Central memory CD8-positive, alpha-beta T cell (primary cell): Measurements from ENCODE around the gene SLC35E4.
A peak's percentile ranks its signal among the peaks of the same experiment; 100 is the strongest.
"Not testable (repeated sequence)": the region's sequence is repeated elsewhere in the genome, so short reads cannot be mapped to it uniquely, and the experiment has no call there.

Experiments
- ATAC-seq: fragments of 150-1000 bp; cut with Tn5 transposase; replicated peaks from 2 replicates; pipeline ENCODE4 v1.10.0; 2022; ENCODE audit warnings: mild to moderate bottlenecking, moderate FRiP score, moderate number of reproducible peaks; ENCODE audit not compliant: poor library complexity, severe bottlenecking; ENCODE audit errors: extremely low read depth
- DNase-seq, 2 donors: peaks; one replicate each; pipeline ENCODE4 v3.0.0; 2021; ENCODE audit warnings: low spot score in 2 of 2
- H3K27ac Mint-ChIP-seq: one replicate; pipeline ENCODE4 v1.8.0; 2022; ENCODE audit warnings: low read depth, mild to moderate bottlenecking, moderate library complexity, mixed read lengths
- H3K27me3 Mint-ChIP-seq: one replicate; pipeline ENCODE4 v1.8.0; 2022; ENCODE audit warnings: mixed read lengths
- H3K36me3 Mint-ChIP-seq: one replicate; pipeline ENCODE4 v1.8.0; 2022; ENCODE audit warnings: mild to moderate bottlenecking, moderate library complexity, mixed read lengths; ENCODE audit not compliant: insufficient read depth
- H3K4me1 Mint-ChIP-seq: one replicate; pipeline ENCODE4 v1.8.0; 2022; ENCODE audit warnings: mixed read lengths
- H3K4me3 Mint-ChIP-seq: one replicate; pipeline ENCODE4 v1.8.0; 2022; ENCODE audit warnings: mild to moderate bottlenecking, moderate library complexity, mixed read lengths
- H3K9me3 Mint-ChIP-seq: one replicate; pipeline ENCODE4 v1.8.0; 2022; ENCODE audit warnings: mixed read lengths

The SLC35E4 gene, protein sequence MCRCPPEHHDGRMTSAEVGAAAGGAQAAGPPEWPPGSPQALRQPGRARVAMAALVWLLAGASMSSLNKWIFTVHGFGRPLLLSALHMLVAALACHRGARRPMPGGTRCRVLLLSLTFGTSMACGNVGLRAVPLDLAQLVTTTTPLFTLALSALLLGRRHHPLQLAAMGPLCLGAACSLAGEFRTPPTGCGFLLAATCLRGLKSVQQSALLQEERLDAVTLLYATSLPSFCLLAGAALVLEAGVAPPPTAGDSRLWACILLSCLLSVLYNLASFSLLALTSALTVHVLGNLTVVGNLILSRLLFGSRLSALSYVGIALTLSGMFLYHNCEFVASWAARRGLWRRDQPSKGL

DNA sequence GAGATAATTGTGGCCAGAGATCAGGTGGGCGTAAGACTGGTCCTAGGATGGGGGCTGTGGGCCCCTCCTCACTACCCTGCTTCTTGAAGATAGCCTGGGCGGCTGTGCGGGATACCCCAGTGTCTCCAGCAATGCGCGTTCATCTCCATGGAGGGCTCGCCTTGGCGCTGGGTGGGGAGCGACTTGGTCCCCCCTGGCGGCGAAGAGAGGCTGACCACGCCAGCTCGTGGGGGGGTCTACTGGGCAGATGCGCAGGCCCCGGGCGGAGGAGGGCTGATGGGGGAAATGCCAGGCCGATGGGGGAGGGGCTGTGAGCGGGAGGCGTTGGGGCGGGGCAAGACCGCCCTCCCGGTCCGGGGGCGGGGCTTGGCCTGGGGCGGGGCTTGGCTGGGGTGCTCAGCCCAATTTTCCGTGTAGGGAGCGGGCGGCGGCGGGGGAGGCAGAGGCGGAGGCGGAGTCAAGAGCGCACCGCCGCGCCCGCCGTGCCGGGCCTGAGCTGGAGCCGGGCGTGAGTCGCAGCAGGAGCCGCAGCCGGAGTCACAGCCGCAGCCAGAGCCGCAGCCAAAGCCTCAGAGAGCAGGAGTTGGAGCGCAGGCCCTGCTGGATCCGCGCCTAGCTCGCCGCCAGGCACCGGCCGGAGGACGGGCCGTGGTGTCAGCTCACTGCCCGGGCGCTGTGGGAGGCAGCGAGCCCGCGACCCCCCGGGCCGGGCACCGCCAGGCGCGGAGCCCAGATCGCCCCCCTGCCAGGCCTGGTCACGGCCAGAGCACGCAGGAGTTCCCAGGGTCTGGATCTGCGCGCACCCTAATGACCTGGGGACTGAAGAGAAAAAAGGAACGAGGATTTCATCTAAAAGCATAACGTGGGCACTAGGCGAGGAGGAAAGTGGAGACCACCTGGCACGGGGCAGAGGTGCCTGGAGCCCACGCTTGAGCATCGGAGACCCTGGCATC, at the start of gene SLC35E4:
SLC35E4 (plus strand) TSS at position 509 of the 953 bp plus-strand sequence. CDS start 670 bp downstream, outside the sequence.
- Mint-ChIP-seq H3K27me3 (no peaks in the 10 kb centered on the region), H3K27ac (peak within 1 kb of the TSS; percentile 71), H3K4me1 (peaks cover 21% of the 10 kb centered on the region), H3K4me3 (peak within 1 kb of the TSS; percentile 79), H3K9me3 (no peaks in the 10 kb centered on the region), H3K36me3 (peaks cover 5% of the 10 kb centered on the region)
- ATAC-seq = peak; percentile 79
- DNase-seq = peak; percentile 87 to 92

DNA sequence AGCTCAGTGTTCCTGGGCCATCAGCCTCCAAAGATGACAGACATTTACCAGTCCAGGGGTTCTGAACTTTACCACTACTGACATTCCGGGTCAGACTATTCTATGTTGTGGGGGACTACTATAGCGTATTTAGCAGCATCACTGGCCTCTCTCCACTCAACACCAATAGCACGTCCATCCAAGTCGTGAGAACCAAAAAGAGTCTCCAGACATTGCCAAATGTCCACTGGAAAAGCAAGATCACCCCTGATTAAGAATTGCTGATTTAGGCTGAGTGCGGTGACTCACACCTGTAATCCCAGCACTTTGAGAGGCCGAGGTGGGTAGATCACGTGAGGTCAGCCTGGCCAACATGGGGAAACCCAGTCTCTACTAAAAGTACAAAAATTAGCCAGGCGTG, 49.2 kb upstream of the SLC35E4 start:
- Mint-ChIP-seq H3K36me3 (peaks cover 54% of the 10 kb centered on the region), H3K27me3 (no peaks in the 10 kb centered on the region), H3K4me3 (no peak overlapping the region), H3K4me1 (peaks cover 14% of the 10 kb centered on the region), H3K9me3 (no peaks in the 10 kb centered on the region), H3K27ac (no peak overlapping the region)
- DNase-seq (no peak), ATAC-seq (no peak)

DNA sequence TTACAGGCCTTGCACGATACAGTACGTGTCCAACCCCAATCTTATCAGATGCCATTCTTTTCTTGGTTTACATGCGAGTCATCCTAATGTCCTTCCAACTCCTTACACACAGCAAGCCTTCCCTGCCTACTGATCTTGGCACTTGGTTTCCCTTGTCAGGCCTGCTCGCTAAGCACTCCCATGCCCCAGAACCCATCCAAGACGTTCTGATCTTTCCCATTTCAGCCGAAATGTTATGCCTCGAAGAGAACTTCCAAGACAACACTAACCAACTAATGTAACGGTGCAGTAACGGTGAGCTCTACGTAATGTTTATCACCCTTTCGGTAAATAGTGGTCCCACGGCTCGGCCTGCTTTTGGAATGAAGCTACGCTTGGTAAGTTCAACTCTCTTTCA, 44.4 kb upstream of the SLC35E4 start:
- H3K36me3 Mint-ChIP-seq = peaks cover 29% of the 10 kb centered on the region
- H3K4me1 Mint-ChIP-seq = peaks cover 14% of the 10 kb centered on the region
- no peak for DNase-seq
- ATAC-seq = no peak
- no peak overlapping the region for H3K4me3 Mint-ChIP-seq
- no peaks in the 10 kb centered on the region for H3K9me3 Mint-ChIP-seq
- no peak overlapping the region for H3K27ac Mint-ChIP-seq
- H3K27me3 Mint-ChIP-seq = peaks cover 11% of the 10 kb centered on the region

DNA sequence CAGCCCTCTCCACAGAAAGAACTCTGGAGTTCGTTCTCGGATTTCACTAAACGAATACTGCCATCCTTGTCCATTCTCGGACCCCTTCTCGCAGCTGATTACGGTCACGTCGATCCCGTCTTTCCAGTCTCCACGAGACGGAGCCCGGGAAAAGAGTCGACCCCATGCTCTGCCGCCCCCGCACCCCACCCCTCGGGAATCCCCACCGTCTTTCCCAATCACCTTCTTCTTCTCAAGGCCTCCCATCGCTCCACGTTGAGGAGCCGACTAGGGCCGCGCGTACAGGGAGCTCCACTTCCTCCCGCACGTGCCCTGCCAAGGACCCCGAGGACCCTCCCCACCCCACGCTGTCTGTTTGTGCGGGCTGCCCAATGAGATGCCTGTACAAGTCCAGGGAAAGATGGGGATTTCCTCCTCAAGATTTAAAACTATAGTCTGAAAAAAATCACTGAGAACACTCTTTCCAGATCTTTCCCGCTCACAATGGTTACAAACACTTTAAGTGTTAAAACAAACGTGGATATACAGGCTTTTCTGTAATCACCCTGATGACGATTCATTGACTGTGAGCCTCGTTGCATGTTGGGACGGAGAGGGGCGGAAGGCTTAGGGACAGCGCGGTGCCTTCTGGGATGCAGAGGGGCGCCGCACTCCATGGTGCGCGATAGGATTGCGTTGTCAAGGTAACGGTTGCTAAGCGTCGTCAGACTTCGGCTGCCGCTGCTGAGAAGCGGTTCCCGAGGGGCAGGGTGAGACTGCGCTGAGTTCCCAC, 43.8 kb upstream of the SLC35E4 start, which contains the start of gene PES1:
PES1 (minus strand) TSS at position 323 of the 772 bp plus-strand sequence; CDS start at position 246, 77 bp downstream.
- Mint-ChIP-seq H3K9me3 (no peaks in the 10 kb centered on the region), H3K4me3 (no peak within 1 kb of the TSS), H3K27ac (no peak within 1 kb of the TSS), H3K36me3 (peaks cover 23% of the 10 kb centered on the region), H3K27me3 (peaks cover 11% of the 10 kb centered on the region), H3K4me1 (peaks cover 14% of the 10 kb centered on the region)
- DNase-seq (peak; percentile 91 to 95), ATAC-seq (peak; percentile 100)

DNA sequence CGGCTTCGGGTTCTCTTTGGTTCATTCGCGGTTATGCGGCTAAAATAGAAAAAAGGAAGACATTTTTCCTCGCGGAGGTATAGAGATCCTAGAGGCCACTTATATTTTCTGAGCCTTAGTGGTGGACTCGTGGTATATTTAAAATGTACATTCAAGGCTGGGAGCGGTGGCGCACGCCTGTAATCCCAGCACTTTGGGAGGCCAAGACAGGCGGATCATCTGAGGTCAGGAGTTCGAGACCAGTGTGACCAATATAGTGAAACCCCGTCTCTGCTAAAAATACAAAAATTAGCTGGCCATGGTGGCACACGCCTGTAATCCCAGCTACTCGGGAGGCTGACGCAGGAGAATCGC, 43.2 kb upstream of the SLC35E4 start:
- not testable (repeated sequence) for H3K9me3 Mint-ChIP-seq, H3K4me3 Mint-ChIP-seq, ATAC-seq, DNase-seq, H3K27ac Mint-ChIP-seq
- Mint-ChIP-seq H3K36me3 (peaks cover 18% of the 10 kb centered on the region), H3K27me3 (peaks cover 11% of the 10 kb centered on the region), H3K4me1 (peaks cover 14% of the 10 kb centered on the region)

DNA sequence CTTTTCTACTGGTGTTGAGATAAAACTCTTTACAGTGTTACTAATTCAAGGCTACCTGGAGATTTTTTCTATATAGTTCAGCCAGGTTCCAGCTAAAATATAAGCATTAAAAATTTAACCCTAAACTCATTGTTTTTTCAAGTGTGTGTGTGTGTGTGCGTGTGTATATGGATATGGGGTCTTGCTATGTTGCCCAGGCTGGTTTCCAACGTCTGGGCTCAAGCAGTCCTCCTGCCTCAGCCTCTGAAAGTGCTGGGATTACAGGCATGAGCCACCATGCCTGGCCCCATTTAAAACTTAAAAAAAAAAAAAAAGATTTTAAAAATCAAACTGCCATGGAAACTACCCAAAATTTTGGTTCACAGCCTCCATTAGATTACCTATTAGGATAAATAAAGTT, 39.4 kb upstream of the SLC35E4 start:
- DNase-seq (no peak), ATAC-seq (no peak)
- no peak overlapping the region for H3K27ac Mint-ChIP-seq
- no peak overlapping the region for H3K4me3 Mint-ChIP-seq
- no peaks in the 10 kb centered on the region for H3K36me3 Mint-ChIP-seq
- H3K9me3 Mint-ChIP-seq = no peaks in the 10 kb centered on the region
- no peaks in the 10 kb centered on the region for H3K4me1 Mint-ChIP-seq
- peaks cover 11% of the 10 kb centered on the region for H3K27me3 Mint-ChIP-seq

DNA sequence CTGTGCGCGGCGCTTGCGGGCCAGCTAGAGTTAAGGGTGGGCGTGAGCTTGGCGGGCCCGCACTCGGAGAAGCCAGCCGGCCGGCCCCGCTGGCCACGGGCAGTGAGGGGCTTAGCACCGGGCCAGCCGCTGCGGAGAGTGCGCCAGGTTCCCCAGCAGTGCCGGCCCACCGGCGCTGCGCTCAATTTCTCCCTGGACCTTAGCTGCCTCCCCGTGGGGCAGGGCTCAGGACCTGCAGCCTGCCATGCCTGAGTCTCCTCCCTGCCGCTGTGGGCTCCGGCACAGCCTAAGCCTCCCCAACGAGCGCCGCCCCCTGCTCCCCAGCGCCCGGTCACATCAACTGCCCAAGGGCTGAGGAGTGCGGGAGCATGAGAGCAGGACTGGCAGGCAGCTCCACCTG, 38.7 kb upstream of the SLC35E4 start:
- H3K4me3 Mint-ChIP-seq = no peak overlapping the region
- H3K36me3 Mint-ChIP-seq = no peaks in the 10 kb centered on the region
- no peaks in the 10 kb centered on the region for H3K9me3 Mint-ChIP-seq
- no peak for ATAC-seq
- H3K27me3 Mint-ChIP-seq = peaks cover 11% of the 10 kb centered on the region
- H3K4me1 Mint-ChIP-seq = no peaks in the 10 kb centered on the region
- no peak overlapping the region for H3K27ac Mint-ChIP-seq
- no peak for DNase-seq

DNA sequence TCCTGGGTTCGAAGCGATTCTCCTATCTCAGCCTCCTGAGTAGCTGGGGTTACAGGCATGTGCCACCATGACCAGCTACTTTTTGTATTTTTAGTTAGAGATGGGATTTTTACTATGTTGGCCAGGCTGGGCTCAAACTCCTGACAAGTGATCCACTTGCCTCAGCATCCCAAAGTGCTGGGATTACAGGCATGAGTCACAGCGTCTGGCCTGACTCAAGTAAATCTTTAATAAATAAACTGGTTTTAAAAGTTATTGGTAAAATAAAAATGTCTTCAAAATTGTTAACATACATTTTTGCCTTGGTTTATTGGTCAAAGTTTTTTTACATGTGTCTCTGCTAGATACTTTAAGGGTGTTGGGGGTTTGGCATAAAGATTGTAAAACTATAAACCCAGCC, 36.6 kb upstream of the SLC35E4 start:
- Mint-ChIP-seq H3K36me3 (no peaks in the 10 kb centered on the region), H3K9me3 (no peaks in the 10 kb centered on the region), H3K4me3 (no peak overlapping the region), H3K27me3 (no peaks in the 10 kb centered on the region), H3K27ac (no peak overlapping the region), H3K4me1 (no peaks in the 10 kb centered on the region)
- ATAC-seq (no peak), DNase-seq (no peak)

DNA sequence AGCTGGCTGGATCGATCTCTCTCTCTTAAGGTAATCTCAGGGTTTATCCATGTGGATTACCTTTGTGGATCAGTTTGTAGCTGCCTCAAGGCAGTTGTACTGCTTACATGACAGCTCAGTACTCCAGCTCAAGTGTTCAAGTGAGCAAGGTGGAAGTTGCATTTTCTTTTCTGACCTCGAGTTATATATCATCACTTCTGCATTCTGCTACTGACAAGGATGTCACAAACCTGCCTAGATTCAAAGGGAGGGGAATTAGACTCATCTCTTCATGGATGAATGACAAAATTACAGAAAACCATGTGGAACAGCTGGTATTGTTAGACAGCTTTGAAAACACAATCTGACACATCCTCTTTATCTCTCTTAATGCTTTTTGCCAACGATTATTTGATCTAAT, 34.7 kb upstream of the SLC35E4 start:
- H3K27me3 Mint-ChIP-seq = no peaks in the 10 kb centered on the region
- ATAC-seq (no peak), DNase-seq (no peak)
- no peak overlapping the region for H3K4me3 Mint-ChIP-seq
- H3K9me3 Mint-ChIP-seq = no peaks in the 10 kb centered on the region
- no peak overlapping the region for H3K27ac Mint-ChIP-seq
- H3K4me1 Mint-ChIP-seq = peaks cover 6% of the 10 kb centered on the region
- H3K36me3 Mint-ChIP-seq = no peaks in the 10 kb centered on the region

DNA sequence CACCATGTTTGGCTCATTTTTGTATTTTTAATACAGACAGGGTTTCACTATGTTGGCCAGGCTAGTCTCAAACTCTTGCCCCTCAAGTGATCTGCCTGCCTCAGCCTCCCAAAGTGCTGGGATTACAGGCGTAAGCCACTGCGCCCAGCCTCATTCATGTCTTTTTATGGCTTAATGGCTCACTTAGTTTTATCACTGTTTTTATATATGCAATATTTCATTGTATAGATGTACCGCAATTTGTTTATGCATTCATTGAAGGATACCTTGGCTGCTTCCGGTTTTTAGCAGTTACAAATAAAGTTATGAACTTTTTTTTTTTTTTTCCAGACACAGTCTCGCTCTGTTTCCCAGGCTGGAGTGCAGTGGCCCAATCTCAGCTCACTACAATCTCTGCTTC, 34.1 kb upstream of the SLC35E4 start:
- peaks cover 6% of the 10 kb centered on the region for H3K4me1 Mint-ChIP-seq
- H3K27me3 Mint-ChIP-seq = no peaks in the 10 kb centered on the region
- ATAC-seq (no peak), DNase-seq (no peak)
- no peak overlapping the region for H3K27ac Mint-ChIP-seq
- no peaks in the 10 kb centered on the region for H3K36me3 Mint-ChIP-seq
- no peaks in the 10 kb centered on the region for H3K9me3 Mint-ChIP-seq
- no peak overlapping the region for H3K4me3 Mint-ChIP-seq

DNA sequence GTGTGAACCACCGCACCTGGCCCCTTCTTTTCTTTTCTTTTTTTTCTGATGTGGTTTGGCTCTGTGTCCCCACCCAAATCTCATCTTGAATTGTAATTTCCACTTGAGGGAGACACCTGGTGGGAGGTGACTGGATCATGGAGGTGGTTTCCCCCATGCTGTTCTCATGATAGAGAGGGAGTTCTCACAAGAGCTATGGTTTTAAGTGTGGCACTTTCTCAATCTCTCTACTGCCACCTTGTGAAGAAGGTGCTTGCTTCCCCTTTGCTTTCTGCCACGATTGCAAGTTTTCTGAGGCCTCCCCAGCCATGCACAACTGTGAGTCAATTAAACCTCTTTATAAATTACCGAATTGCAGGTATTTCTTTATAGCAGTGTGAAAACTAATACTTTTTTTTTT, 33.5 kb upstream of the SLC35E4 start:
- Mint-ChIP-seq H3K36me3 (no peaks in the 10 kb centered on the region), H3K27me3 (peaks cover 2% of the 10 kb centered on the region), H3K4me1 (peaks cover 10% of the 10 kb centered on the region), H3K4me3 (no peak overlapping the region), H3K27ac (no peak overlapping the region), H3K9me3 (no peaks in the 10 kb centered on the region)
- ATAC-seq (no peak), DNase-seq (no peak)

DNA sequence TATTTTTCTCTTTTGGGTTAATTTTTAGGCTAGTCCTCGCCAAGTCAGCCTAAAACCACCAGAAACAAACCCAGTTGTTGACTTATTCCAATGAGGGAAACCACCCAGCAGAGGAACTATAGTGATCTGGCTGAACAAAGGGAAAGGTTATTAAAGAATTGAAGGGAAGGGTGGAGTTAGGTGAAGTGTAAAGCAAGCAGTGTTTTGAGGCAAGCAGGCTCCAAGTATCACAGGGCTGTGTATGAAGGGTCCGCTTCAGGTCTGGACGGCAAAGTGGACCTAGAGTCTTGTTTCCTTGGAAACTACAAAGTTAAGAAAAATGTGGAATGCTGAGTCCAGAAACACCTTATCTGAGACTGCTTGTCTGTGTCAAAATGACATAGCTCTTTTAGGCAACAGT, 31.8 kb upstream of the SLC35E4 start:
- DNase-seq = no peak
- Mint-ChIP-seq H3K4me1 (peaks cover 15% of the 10 kb centered on the region), H3K27me3 (peaks cover 15% of the 10 kb centered on the region), H3K27ac (no peak overlapping the region), H3K4me3 (no peak overlapping the region), H3K9me3 (no peaks in the 10 kb centered on the region), H3K36me3 (no peaks in the 10 kb centered on the region)
- no peak for ATAC-seq
